Endothelial cell of umbilical vein (primary cell): ENCODE data around the gene PRDM13. TPM values are rescaled to one million over a fixed set of nuclear protein-coding genes. Genes with fewer than 3 reads are reported as not detected.
A peak's percentile ranks its signal among the peaks of the same experiment; 100 is the strongest.

Source experiments
- BruUV-seq: library from RNA; stranded (reverse); fragments of 400-500 nt; replicated peaks from 2 replicates; lab custom pipeline; 2021; lab: Mats Ljungman, UMichigan
- CTCF ChIA-PET: fragments of 300-600, 350-600 bp; sonication (Branson Sonifier 250); formaldehyde crosslinking; loops from one replicate; lab custom pipeline; 2021; ENCODE audit warnings: antibody characterized with exemption, inconsistent platforms; lab: Charles Lee
- POLR2A ChIA-PET: fragments of 300-600, 350-600 bp; sonication (Branson Sonifier 250); formaldehyde crosslinking; loops from one replicate; lab custom pipeline; 2021; ENCODE audit warnings: antibody characterized with exemption, inconsistent platforms; lab: Charles Lee
- DNase-seq: peaks from one replicate; pipeline ENCODE4 v3.0.0-alpha.2; 2011; ENCODE audit warnings: low read depth, low spot score
- FAIRE-seq: peaks from 2 replicates; lab custom pipeline; 2011; peaks lifted over from hg19 to GRCh38; lab: Jason Lieb, UNC
- H2AFZ ChIP-seq: 2 replicates; pipeline ENCODE4 v1.6.0; 2012; ENCODE audit warnings: low read depth, low read length, control low read depth, inconsistent platforms
- H3K27ac ChIP-seq: 2 replicates; pipeline ENCODE4 v1.5.1; 2011; ENCODE audit warnings: low read depth, mild to moderate bottlenecking, control low read depth, low read length, moderate library complexity; ENCODE audit not compliant: insufficient read depth
- H3K27me3 ChIP-seq, 2 experiments: 2 replicates each; pipeline versions ENCODE4 v1.6.0 to v1.6.1; 2011; ENCODE audit warnings: low read length in 2 of 2, mixed read lengths in 1 of 2; ENCODE audit not compliant: control insufficient read depth in 2 of 2, insufficient read depth in 2 of 2
- H3K36me3 ChIP-seq, 2 experiments: 2 replicates in 1 of 2; 3 replicates in 1 of 2; pipeline ENCODE4 v1.5.1; 2011; ENCODE audit warnings: low read length in 2 of 2, mild to moderate bottlenecking in 1 of 2, moderate library complexity in 1 of 2; ENCODE audit not compliant: control insufficient read depth in 2 of 2, insufficient read depth in 2 of 2; ENCODE audit errors: extremely low read depth in 1 of 2
- H3K4me1 ChIP-seq: 3 replicates; pipeline ENCODE4 v1.5.1; 2011; ENCODE audit warnings: mild to moderate bottlenecking, low read length; ENCODE audit not compliant: control insufficient read depth, insufficient read depth; ENCODE audit errors: extremely low read depth
- H3K4me2 ChIP-seq: 2 replicates; pipeline ENCODE4 v1.6.1; 2011; ENCODE audit warnings: low read length, control low read depth, mixed read lengths; ENCODE audit not compliant: insufficient read depth
- H3K4me3 ChIP-seq, 3 experiments: fragments of 200-600 bp in 1 of 3; sonication (generic), shearing (Covaris generic) in 1 of 3; replicated peaks in 1 of 3; 2 replicates each; pipeline ENCODE4 v1.5.1; 2011 to 2016; ENCODE audit warnings: control low read depth in 3 of 3, low read length in 3 of 3, mild to moderate bottlenecking in 2 of 3, inconsistent platforms in 1 of 3, low read depth in 1 of 3, moderate library complexity in 1 of 3; ENCODE audit not compliant: insufficient read depth in 1 of 3
- H3K79me2 ChIP-seq: 2 replicates; pipeline ENCODE4 v1.6.0; 2012; ENCODE audit warnings: low read length, inconsistent platforms; ENCODE audit not compliant: control insufficient read depth, insufficient read depth
- H3K9ac ChIP-seq: replicated peaks from 2 replicates; pipeline ENCODE3; 2011; ENCODE audit warnings: low read length, control low read depth; ENCODE audit not compliant: insufficient read depth; ENCODE audit errors: extremely low read depth
- H3K9me1 ChIP-seq: replicated peaks from 3 replicates; pipeline ENCODE4 v1.6.0; 2011; ENCODE audit warnings: mild to moderate bottlenecking, low read length; ENCODE audit not compliant: control insufficient read depth, insufficient read depth; ENCODE audit errors: extremely low read depth
- H3K9me3 ChIP-seq: replicated peaks from 2 replicates; pipeline ENCODE4 v1.5.1; 2012; ENCODE audit warnings: low read length, inconsistent platforms; ENCODE audit not compliant: control insufficient read depth, insufficient read depth
- H4K20me1 ChIP-seq: replicated peaks from 2 replicates; pipeline ENCODE3; 2011; ENCODE audit warnings: mild to moderate bottlenecking, low read length; ENCODE audit not compliant: control insufficient read depth, insufficient read depth; ENCODE audit errors: extremely low read depth
- CTCF ChIP-seq, 2 donors: IDR thresholded peaks; 1 replicate in 1 of 2; 2 replicates in 1 of 2; pipeline ENCODE4 v1.5.1; 2011; ENCODE audit warnings: low read length in 2 of 2, mild to moderate bottlenecking in 2 of 2, moderate library complexity in 2 of 2, control low read depth in 1 of 2, inconsistent platforms in 1 of 2, low read depth in 1 of 2; ENCODE audit not compliant: insufficient read depth in 1 of 2; ENCODE audit errors: extremely low read depth in 1 of 2
- EZH2 ChIP-seq: IDR thresholded peaks from 2 replicates; pipeline ENCODE4 v1.6.1; 2012; ENCODE audit warnings: borderline replicate concordance, low read depth, mild to moderate bottlenecking, moderate library complexity, low read length, inconsistent platforms; ENCODE audit not compliant: severe bottlenecking
- dilution Hi-C: fragments of 300-500 bp; cut with MboI; formaldehyde crosslinking; loops from one replicate; pipeline ENCODE4 v1.15.0; 2019; ENCODE audit warnings: low sequenced_read_pairs; ENCODE audit not compliant: extremely low pct_ligation_motif_present
- intact Hi-C: fragments of 100-400 bp; cut with micrococcal nuclease; formaldehyde crosslinking; loops from one replicate; pipeline ENCODE4 v1.10.0; 2022
- polyA plus RNA-seq, 4 experiments: library from polyadenylated mRNA; depleted of rRNA in 3 of 4; stranded (reverse) in 3 of 4; unstranded in 1 of 4; fragments of >200 nt; gene quantifications; 2 replicates each; pipeline versions ENCODE4 v1.2.1 to v1.2.3, GENCODE V29; 2011 to 2012; ENCODE audit warnings: missing spikeins in 1 of 4
- total RNA-seq: library from RNA; stranded (reverse); gene quantifications from 2 replicates; pipeline ENCODE4 v1.2.3, GENCODE V29; 2021

The PRDM13 gene
- total and polyA plus RNA-seq, 2 donors (not counting 3 experiments of a cell fraction or from before 2014, with no cell fraction given): not detected

- Histone ChIP-seq H3K4me1 (no peaks in the 10 kb centered on the region), H3K9me3 (no peaks in the 10 kb centered on the region), H2AFZ (no peak overlapping the region), H3K79me2 (no peaks in the 10 kb centered on the region), H3K9me1 (no peaks in the 10 kb centered on the region), H3K4me2 (no peak overlapping the region), H3K9ac (no peak overlapping the region), H3K36me3 (no peaks in the 10 kb centered on the region), H4K20me1 (no peaks in the 10 kb centered on the region), H3K4me3 (no peak overlapping the region), H3K27me3 (peaks cover 91 to 100% of the 10 kb centered on the region in 2 experiments), H3K27ac (no peak overlapping the region)
- intact Hi-C loops: loop anchor here (10.0 kb wide), 1 partner anchor 857 kb away; the partner anchor contains the start of gene SIM1
- no TSS peak for BruUV-seq
- ChIA-PET POLR2A (no interaction called here), CTCF (interaction anchor here (1.9 to 2.2 kb wide), 2 partner anchors 15 to 19 kb away, joined by 4 to 5 read pairs; no protein-coding TSS in a partner anchor)
- DNase-seq (no peak), FAIRE-seq (no peak)
- dilution Hi-C loops: no loop called here
- TF ChIP-seq EZH2 (peak; percentile 45), CTCF (IDR thresholded peaks at IDR 0.05; ENCODE audit: extremely low read depth in 1 of 2, insufficient read depth in 1 of 2, low read depth in 1 of 2, low read length in 2 of 2) (no peak)
Measured at GRCh38 chr6:99607416-99608036, 893 bp downstream of the PRDM13 start.
